H1 (cell line): ENCODE results near the gene ZNF618. TPM values are rescaled to one million over a fixed set of nuclear protein-coding genes. Genes with fewer than 3 reads are reported as not detected.

Experiments used
- EP300 ChIP-seq, 2 experiments: IDR thresholded peaks; 1 replicate in 1 of 2; 2 replicates in 1 of 2; pipeline ENCODE4 v1.6.1; 2011 to 2012; ENCODE audit warnings: low read depth in 2 of 2, low read length in 2 of 2, mild to moderate bottlenecking in 2 of 2, borderline replicate concordance in 1 of 2, inconsistent platforms in 1 of 2, moderate library complexity in 1 of 2
- PHF8 ChIP-seq: fragments of 200-600 bp; sonication (generic); conservative IDR thresholded peaks from 2 replicates; pipeline ENCODE4 v1.7.1; 2012; ENCODE audit warnings: low read depth, mild to moderate bottlenecking, inconsistent platforms, low read length, moderate library complexity
- polyA plus RNA-seq, 7 experiments: library from polyadenylated mRNA; depleted of rRNA in 3 of 7; stranded (reverse) in 5 of 7; unstranded in 2 of 7; fragments of >200 nt in 5 of 7; fragments of 200-250 nt in 2 of 7; gene quantifications; 1 replicate in 5 of 7; 2 replicates in 1 of 7; 4 replicates in 1 of 7; pipeline versions ENCODE4 v1.2.1 to v1.2.3, GENCODE V29; 2011 to 2013; ENCODE audit warnings: missing spikeins in 2 of 7, mixed read lengths in 2 of 7
- total RNA-seq: library from RNA; stranded (reverse); fragmentation: NEBNext Ultra II Directional; extraction: Animal tissue kit (Norgen Biotek cat#: 25700); gene quantifications from 2 replicates; pipeline ENCODE4 v1.2.1, GENCODE V29; 2021

Gene ZNF618
- total and polyA plus RNA-seq, 2 of the 8 experiments (the other 6 are each of a cell fraction or from before 2014, with no cell fraction given) = 9.6 to 28.5 TPM

GRCh38 chr9:113911850-113912557 lies 35.9 kb downstream of the ZNF618 start (continued):
- TF ChIP-seq PHF8 = no peak
- TF ChIP-seq EP300 (IDR thresholded peaks at IDR 0.05; ENCODE audit: borderline replicate concordance in 1 of 2, low read depth in 2 of 2, low read length in 2 of 2) = no peak
